ENCODE data around the gene PIGS.
A peak's percentile ranks its signal among the peaks of the same experiment; 100 is the strongest.

PIGS gene

GRCh38 chr17:28549236-28550132, 21.8 kb downstream of the PIGS start:
- peak; percentile 32 for DNase-seq

DNA sequence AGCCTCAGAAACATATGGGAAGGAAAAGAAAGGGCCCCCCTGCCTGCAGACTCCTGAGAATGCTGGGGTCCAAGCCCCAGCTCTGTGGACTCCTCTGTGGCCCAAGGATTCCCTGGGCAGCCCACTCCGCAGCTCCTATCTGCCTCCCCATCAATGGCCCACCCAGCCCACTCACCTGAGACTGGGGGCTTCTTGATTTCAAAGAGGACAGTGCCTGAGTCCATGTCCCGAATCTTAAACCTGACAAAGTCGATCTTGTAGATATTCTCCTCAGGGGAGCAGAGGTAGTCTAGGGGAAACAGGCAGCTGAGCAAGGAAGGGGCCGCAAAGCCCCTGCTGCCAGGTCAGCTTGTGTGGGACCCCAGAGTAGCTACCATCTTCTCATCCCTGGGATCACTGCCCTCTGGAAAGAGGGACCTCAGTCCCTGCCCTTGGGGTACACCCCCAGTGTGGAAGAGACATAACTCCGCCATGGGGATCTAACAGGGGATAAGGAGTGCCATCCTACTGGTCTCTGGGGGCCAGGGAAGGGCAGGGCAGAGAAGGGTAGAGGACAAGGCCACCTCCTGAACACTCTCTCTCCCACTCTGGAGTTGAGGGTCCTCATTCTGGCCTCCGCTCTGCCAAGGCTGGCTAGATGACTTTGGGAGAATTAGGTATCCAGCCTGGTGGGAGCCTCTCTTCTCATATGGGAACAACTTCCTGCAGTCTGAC, 22.8 kb downstream of the PIGS start:
- DNase-seq = no peak

- peak; percentile 82 for DNase-seq
These were observed 23.5 kb downstream of the PIGS start for GRCh38 chr17:28547623-28548416.

DNA sequence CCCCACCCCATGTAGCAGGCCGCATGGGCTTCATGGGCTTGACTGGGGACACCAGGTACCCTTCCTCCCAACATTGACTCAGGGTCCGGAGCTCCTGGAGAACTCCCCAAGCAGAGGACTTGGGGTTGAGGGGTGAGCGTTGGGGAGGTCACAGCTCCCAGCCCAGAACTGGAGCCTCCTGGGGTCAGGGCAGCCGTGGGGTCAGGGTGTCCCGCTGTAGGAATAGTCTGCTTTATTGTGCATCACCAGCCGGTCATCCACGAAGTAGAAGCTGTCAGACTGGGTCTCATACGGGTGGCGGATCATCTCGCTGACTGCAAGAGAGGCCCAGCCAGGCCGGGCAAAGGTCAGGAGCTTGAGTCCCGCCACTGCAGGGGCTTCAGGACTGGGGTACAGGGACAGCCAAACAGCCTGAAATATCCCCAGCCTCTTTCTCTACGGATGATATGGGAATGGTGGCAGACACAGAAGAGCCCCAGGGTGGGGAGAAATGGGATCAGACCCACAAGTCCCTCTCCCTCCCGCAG, 24.2 kb downstream of the PIGS start:
- DNase-seq = no peak

GRCh38 chr17:28545787-28546415, 25.4 kb downstream of the PIGS start:
- DNase-seq = no peak

DNA sequence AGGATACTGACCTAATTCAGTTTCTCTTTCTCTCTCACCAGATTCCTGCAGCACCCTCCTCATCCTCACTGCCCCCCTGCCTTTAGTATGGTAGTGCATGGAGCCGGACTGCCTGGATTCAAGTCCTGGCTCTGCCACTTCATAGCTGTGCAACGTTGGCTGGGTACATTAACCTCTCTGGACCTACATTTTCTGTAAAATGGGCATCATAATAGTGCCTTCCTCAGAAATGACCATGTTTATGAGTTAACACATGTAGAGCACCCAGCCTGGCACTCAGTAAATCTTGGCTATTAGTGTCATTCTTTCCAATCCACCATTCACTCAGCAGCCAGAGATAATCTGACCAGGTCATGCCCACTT, 26.2 kb downstream of the PIGS start:
- DNase-seq = no peak

DNA sequence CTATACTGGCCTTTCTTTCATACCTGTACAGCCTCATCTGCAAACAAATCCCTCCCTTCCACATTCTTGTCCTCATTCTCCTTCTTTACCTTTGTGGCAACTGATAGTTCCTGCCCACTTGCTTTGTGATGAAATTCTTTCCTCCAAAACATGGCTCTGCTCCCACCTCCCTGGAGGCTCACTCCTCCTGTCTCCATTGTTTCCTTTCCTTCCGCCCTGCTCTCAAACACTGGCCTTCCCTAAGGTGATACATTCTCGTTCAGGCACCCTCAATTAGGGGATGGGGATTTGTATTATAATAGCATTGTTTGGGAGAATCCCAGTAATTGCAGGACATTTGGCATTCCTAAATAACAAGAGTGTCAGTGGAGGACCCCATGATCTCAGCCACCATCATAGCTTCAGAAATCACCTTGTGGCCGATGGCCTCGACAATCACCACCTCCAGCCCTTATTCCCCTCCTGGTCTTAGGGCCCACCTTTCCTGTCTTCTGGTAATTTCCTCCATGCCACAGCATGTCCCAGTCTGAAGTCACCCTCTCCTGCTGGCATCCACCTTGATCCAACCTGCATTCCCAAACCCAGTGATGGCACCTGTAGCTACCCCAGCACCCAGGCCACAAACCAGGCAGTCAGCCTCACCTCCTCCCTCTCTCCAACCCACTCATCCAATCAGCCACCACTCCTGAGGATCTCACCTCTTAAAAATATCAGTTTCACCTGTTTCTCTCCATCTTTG, 26.8 kb downstream of the PIGS start:
- no peak for DNase-seq

DNA sequence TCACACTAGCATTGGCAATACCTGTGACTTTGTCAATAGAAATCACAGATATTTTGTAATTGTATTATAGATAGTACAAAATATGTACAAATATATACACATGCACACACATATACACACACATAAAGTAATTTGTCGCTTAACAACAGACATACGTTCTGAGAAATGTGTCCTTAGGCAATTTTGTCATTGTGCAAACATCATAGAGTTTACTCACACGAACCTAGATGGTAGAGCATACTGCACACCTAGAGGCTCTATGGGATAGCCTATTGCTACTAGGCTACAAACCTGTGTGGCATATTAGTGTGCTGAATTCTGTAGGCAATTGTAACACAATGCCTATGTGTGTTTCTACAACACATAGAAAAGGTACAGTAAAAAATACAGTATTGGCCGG, 29.9 kb downstream of the PIGS start:
- DNase-seq = no peak

DNA sequence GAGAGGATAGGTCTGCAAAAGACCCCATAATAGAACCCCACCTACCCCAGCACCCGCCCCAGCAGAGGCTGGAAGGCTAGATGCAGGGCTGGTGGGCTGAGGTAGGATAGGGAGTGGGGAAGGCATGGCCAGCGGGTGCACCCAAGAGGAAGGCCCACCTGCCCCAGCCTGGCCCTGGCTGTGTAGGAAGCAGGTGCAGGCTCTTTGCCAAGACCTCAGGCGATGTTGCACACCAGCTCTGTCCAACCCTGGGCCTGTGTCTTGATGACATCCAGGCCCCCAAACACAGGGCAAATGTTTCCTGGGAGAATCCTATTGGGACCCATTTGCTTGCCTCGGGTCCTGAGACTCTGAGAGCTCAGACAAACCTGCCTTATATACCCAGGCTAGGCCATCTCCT, 31.1 kb downstream of the PIGS start:
- no peak for DNase-seq

- DNase-seq = no peak
These were observed 32.9 kb downstream of the PIGS start for GRCh38 chr17:28538296-28538895.

DNA sequence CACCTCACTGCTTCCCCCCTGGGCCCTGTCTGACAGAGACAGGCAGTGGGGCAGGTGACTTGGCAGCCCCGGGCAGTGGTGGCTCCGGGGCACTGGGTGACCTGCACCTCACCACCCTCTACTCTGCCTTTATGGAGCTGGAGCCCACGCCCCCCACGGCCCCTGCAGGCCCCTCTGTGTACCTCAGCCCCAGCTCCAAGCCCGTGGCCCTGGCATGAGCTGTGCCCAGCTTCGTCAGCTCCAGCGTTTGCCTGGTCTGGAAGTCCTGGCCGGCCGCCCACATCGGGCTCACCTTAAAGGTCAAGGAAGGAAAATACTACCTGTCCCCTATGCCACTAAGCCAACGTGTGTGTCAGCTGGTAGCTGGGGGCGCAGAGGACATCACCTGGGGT, 34.1 kb downstream of the PIGS start:
- no peak for DNase-seq

GRCh38 chr17:28536532-28537218, 34.6 kb downstream of the PIGS start:
- DNase-seq = no peak

- DNase-seq = no peak
These were observed 36.5 kb downstream of the PIGS start for GRCh38 chr17:28534740-28535375.

DNA sequence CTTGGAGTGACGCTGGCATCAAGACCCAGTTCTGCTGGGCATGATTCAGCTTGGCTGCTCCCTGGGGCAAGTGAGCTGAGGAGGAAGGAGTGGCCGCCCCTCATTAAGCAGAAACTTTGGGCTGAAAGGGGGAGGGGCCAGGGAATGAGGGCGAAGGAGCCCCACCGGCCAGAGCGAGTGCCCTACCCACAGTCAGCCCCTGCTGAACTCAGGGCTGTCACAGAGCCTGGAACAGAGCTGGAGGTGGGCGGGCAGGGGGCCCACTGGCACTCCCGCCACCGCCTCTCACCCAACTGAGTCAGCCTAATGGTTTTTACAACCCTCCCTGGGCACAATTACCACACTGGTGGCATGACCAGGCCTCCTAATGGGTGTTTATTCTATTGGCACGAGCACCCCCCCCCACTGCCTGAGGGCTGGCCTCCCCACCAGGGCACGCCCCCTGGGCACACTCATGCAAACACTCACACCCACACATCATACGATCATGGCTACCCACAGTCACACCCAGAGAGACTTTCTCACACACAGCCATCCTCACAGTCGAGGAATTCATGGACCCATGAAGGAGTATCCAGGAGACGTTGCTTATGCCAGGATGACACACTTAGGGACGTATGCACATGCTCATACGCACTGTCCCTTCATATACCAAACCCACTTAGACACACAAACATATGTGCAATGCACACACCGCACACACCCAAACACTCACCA, 38.1 kb downstream of the PIGS start:
- no peak for DNase-seq

DNA sequence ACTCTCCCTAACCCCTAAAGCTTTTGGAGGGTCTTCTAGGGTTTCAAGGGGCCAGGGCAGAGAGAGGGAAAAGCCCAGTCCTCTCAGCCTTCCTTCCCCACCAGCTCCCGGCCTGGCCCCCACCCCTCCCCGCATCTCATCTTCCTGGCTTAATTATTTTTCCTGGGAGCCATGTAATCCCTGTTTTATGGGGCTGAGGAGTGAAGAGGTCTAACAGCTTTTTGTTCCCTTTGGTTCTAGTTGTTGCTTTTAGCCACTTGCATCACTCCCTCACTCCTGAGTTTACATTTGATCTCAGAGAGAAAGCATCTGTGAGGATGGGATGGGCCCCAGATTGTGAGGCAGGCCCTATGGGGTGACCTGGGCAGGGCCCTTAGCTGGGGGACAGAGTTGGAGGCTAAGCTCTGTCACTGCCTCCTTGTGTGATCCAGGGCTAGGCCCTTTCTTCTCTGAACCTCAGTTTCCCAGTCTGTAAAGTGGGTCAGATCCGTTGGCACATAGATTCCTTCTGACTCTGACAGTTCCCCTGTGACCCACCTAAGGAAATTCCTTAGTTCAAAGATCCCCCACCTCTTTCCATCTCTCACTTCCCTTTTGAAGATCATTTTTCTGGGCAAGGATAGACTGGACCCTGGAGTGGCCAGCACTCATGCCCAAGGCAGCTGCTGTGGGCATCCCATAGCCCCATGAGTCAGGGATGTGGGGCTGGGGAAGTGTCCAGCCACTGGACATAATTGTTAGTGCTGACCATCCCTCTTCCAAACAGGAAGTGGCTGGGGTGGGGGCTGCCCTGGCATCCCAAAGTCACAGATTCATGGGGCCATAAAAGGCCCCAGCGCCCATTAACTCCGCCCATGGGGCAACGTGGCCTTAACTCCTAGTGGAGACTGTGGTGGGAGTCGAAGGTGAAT, 39.0 kb downstream of the PIGS start:
- DNase-seq = no peak

GRCh38 chr17:28530926-28531325, 40.4 kb downstream of the PIGS start:
- no peak for DNase-seq

DNA sequence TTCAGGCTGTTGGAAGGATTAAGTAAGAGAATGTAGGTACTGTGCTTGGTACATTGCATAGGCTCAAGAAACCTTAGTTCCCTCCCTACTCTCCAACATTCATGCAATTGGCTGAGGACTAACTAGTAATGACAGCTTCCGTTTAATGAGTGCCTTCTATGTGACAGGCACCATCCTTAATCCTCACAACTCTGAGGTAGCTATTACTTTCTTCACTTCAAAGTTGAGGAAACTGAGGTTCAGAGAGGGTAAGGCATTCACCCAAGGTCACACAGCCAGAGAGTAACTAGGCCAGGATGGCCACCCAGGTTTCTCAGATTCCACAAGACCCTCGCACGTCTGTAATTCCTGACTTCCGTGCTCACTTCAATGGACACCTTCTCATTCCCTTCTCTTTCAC, 41.1 kb downstream of the PIGS start:
- no peak for DNase-seq

- no peak for DNase-seq
These were observed 42.3 kb downstream of the PIGS start for GRCh38 chr17:28529013-28529400.
